GM18502 (cell line): ENCODE results near the gene TCEA3.

Experiments used
- ATAC-seq: cut with Tn5 transposase; IDR thresholded peaks from one replicate; pipeline ENCODE4 v1.9.1; 2021; ENCODE audit warnings: mild to moderate bottlenecking; ENCODE audit not compliant: unreplicated experiment, poor library complexity

The TCEA3 gene

DNA sequence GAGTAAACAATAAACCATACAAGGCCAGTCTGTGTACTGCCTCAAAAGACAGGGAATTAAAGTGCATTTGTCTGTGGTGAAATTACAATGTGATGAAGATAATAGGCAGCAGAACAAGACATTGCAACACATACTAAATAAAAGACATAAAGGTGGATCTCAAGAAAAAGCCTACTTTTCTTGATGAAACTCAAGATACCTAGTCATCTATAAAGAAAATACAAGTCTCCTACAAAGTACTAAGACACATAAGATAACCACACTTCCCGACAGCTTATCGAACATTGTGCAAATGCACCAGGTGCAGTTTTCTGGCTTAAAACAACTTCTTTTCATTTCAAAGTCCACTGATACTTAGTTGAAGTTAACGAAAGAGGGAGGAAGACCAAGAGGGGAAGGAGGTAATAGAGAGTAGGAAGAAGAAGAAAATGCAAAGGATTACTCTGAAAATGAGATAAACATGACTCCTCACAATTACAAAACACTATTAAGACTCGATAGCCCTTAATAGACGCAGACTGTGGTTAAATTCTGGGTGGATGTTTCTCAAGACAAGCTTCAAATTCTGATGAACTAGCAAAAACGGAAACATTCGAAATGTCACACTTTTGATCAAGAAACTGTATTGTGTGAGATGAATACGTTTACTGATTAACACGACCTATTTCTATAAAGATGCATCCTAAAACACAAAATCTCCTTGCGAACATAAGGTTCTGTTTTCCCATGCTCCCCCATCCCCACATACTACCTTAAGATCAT, 82.4 kb downstream of the TCEA3 start:
- no peak for ATAC-seq

DNA sequence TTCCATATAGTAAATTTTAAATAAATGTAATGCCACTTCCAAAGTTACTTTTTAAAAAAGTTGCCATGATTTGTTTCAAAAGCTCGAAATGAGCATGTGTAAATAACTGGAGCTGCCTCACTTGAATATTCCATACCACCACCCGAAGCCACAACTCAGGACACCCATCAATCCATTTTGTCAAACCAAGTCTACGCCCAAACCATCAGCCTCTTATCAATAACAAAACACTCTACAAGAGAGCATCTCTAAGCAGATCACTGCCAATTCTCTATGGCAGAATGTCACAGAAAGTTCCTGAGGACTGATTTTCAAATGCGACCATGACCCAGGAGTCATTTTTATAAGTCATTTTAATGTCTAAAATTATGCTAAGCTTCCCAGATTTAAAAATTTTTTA, 84.9 kb downstream of the TCEA3 start:
- no peak for ATAC-seq

DNA sequence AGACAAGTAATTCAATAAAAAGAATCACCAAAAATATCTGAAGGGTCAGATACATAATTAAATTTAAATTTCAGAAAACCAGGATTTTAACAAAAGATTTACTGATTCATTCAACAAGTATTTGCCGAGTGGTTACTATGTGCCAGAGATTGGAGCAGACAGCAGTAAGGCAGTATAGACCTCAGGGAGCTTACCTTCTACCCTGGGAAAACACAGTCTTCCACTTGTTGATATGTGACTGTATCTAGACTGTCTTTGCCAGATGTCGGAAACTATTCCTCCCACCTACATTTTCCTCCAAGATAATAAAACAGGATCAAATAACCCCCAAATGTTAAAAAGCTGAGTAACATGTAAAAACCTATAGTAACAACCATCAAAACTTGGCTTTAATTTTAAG, 86.7 kb downstream of the TCEA3 start:
- no peak for ATAC-seq

DNA sequence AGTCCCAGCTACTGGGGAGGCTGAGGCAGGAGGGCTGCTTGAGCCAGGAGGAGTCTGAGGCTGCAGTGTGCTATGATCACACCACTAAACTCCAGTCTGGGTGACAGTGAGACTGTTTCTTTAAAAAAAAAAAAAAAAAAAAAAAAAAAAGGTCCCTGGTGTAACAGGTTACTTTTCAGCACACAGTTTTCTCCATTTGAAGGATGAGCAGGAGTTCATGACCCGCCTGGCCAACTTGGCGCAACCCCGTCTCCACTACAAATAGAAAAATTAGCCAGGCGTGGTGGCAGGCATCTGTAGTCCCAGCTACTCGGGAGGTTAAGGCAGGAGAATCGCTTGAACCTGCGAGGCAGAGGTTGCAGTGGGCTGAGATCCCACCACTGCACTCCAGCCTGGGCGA, 92.8 kb downstream of the TCEA3 start:
- no peak for ATAC-seq
